K562 (cell line): ENCODE measurements around the gene FOXP4. TPM values are rescaled to one million over a fixed set of nuclear protein-coding genes. Genes with fewer than 3 reads are reported as not detected.

ENCODE experiments used
- ATAC-seq: fragments of 200-7000 bp; cut with Tn5 transposase; 3 replicates; pipeline ENCODE4 v1.9.1; 2020; ENCODE audit warnings: moderate library complexity
- BruUV-seq: library from RNA; stranded (reverse); fragments of 400-500 nt; replicated peaks from 2 replicates; lab custom pipeline; 2021; lab: Mats Ljungman, UMichigan
- CTCF ChIA-PET: fragments of 300-600 bp; formaldehyde crosslinking; extraction: SDS; loops from one replicate; lab custom pipeline; 2021; ENCODE audit warnings: low intra/inter-chr PET ratio; lab: Yijun Ruan, JAX
- POLR2A ChIA-PET: fragments of 300-600, 350-650 bp; sonication (Branson Sonifier 250); formaldehyde crosslinking; extraction: SDS; loops from one replicate; lab custom pipeline; 2021; ENCODE audit warnings: antibody characterized with exemption, inconsistent platforms; lab: Yijun Ruan, JAX
- DNase-seq, 4 experiments: peaks; one replicate each; pipeline versions ENCODE4 v3.0.0 to v3.0.0-alpha.2; 2011 to 2018; ENCODE audit warnings: low spot score in 3 of 4, mixed read lengths in 3 of 4; ENCODE audit errors: extremely low read depth in 1 of 4
- FAIRE-seq: peaks from 2 replicates; lab custom pipeline; 2011; peaks lifted over from hg19 to GRCh38; lab: Jason Lieb, UNC
- H2AFZ ChIP-seq: 2 replicates; pipeline ENCODE4 v1.6.0; 2011; ENCODE audit warnings: low read depth, low read length, control low read depth, inconsistent platforms
- H3K27ac ChIP-seq: fragments of 200-600 bp; 3 replicates; pipeline ENCODE4 v1.8.0; 2011; ENCODE audit warnings: low read depth, mild to moderate bottlenecking, control low read depth, inconsistent platforms, low read length, moderate library complexity, mixed read lengths; ENCODE audit errors: extremely low read depth
- H3K27me3 ChIP-seq, 2 experiments: fragments of 300-600 bp in 1 of 2; 2 replicates in 1 of 2; 3 replicates in 1 of 2; pipeline versions ENCODE4 v1.6.0 to v1.8.0; 2011; ENCODE audit warnings: inconsistent platforms in 2 of 2, low read length in 2 of 2, mild to moderate bottlenecking in 1 of 2, mixed read lengths in 1 of 2, moderate library complexity in 1 of 2; ENCODE audit not compliant: control insufficient read depth in 2 of 2, insufficient read depth in 2 of 2
- H3K36me3 ChIP-seq: fragments of 300-600 bp; 3 replicates; pipeline ENCODE4 v1.8.0; 2011; ENCODE audit warnings: mild to moderate bottlenecking, low read length, inconsistent platforms; ENCODE audit not compliant: control insufficient read depth, insufficient read depth
- H3K4me1 ChIP-seq, 2 experiments: fragments of 200-600 bp in 1 of 2; replicated peaks in 1 of 2; 2 replicates in 1 of 2; 3 replicates in 1 of 2; pipeline versions ENCODE4 v1.5.1 to v1.8.0; 2011; ENCODE audit warnings: inconsistent platforms in 2 of 2, low read length in 2 of 2, mild to moderate bottlenecking in 1 of 2, mixed read lengths in 1 of 2, moderate library complexity in 1 of 2; ENCODE audit not compliant: control insufficient read depth in 2 of 2, insufficient read depth in 2 of 2
- H3K4me2 ChIP-seq: 2 replicates; pipeline ENCODE4 v1.6.1; 2011; ENCODE audit warnings: low read length, control low read depth, inconsistent platforms, mixed read lengths; ENCODE audit not compliant: insufficient read depth
- H3K4me3 ChIP-seq: fragments of 200-600 bp; sonication (generic), shearing (Covaris generic); 2 replicates; pipeline ENCODE4 v1.5.1; 2016; ENCODE audit warnings: control low read depth, inconsistent platforms
- H3K79me2 ChIP-seq: fragments of 200-600 bp; 3 replicates; pipeline ENCODE4 v1.8.0; 2011; ENCODE audit warnings: low read length, inconsistent platforms; ENCODE audit not compliant: control insufficient read depth, insufficient read depth
- H3K9ac ChIP-seq, 2 experiments: 2 replicates each; pipeline versions ENCODE4 v1.6.0 to v1.6.1; 2011; ENCODE audit warnings: low read depth in 2 of 2, low read length in 2 of 2, control low read depth in 1 of 2, inconsistent platforms in 1 of 2, mild to moderate bottlenecking in 1 of 2, mixed read lengths in 1 of 2; ENCODE audit not compliant: insufficient read depth in 1 of 2
- H3K9me1 ChIP-seq: one replicate; pipeline ENCODE4 v1.6.0; 2011; ENCODE audit warnings: inconsistent platforms, mild to moderate bottlenecking, low read length, moderate library complexity; ENCODE audit not compliant: control insufficient read depth, insufficient read depth
- H3K9me3 ChIP-seq: replicated peaks from 2 replicates; pipeline ENCODE4 v1.5.1; 2011; ENCODE audit warnings: low read depth, low read length, inconsistent platforms; ENCODE audit not compliant: control insufficient read depth, insufficient read depth
- H4K20me1 ChIP-seq: replicated peaks from 2 replicates; pipeline ENCODE4 v1.6.1; 2011; ENCODE audit warnings: low read length, inconsistent platforms, mixed read lengths; ENCODE audit not compliant: control insufficient read depth, insufficient read depth
- ARID3B ChIP-seq: fragments of 250-450 bp; sonication (Bioruptor Pico); IDR thresholded peaks from 2 replicates; pipeline ENCODE4 v1.4.0; 2020; ENCODE audit warnings: borderline replicate concordance
- SREBF1 ChIP-seq: fragments of 150-350 bp; IDR thresholded peaks from 2 replicates; pipeline ENCODE4 v1.6.1; 2014; ENCODE audit warnings: antibody characterized with exemption, low read depth, low read length, borderline replicate concordance
- USF2 ChIP-seq: sonication (generic); formaldehyde crosslinking; IDR thresholded peaks from 2 replicates; pipeline ENCODE4 v1.5.0; 2020; ENCODE audit warnings: missing genetic modification reagents
- ZNF124 ChIP-seq: sonication (generic); formaldehyde crosslinking; IDR thresholded peaks from 2 replicates; pipeline ENCODE4 v1.8.1; 2022; ENCODE audit warnings: missing genetic modification reagents
- ZNF140 ChIP-seq: fragments of 250-450 bp; sonication (Bioruptor Pico); IDR thresholded peaks from 2 replicates; pipeline ENCODE4 v1.8.0; 2021; ENCODE audit warnings: moderate library complexity, mild to moderate bottlenecking, inconsistent platforms
- ZNF398 ChIP-seq: fragments of 250-450 bp; sonication (Bioruptor Pico); IDR thresholded peaks from 2 replicates; pipeline ENCODE4 v1.8.0; 2021; ENCODE audit warnings: moderate library complexity, mild to moderate bottlenecking, inconsistent platforms
- WGBS: fragments of 100-300 bp; shearing (Covaris generic); methylation state at CpG from one replicate; pipeline ENCODE4 v1.1.6; 2016; ENCODE audit warnings: low coverage, mixed read lengths; ENCODE audit not compliant: insufficient coverage; ENCODE audit errors: missing lambda C conversion rate; 5-methylcytosine and 5-hydroxymethylcytosine counted together
- in situ Hi-C: fragments of 300-500 bp; cut with MboI; formaldehyde crosslinking; loops from 4 replicates; pipeline ENCODE4 v1.15.0; 2018; ENCODE audit warnings: inconsistent platforms, mixed read lengths
- intact Hi-C: fragments of 100-400 bp; cut with micrococcal nuclease; formaldehyde crosslinking; loops from 2 replicates; pipeline ENCODE4 v1.14.2; 2022
- polyA plus RNA-seq, 8 experiments: library from polyadenylated mRNA; depleted of rRNA in 4 of 8; stranded (reverse) in 5 of 8; unstranded in 3 of 8; fragments of >200 nt; fragmentation: Nextera tagmentation in 2 of 8; fragmentation: Illumina TruSeq in 1 of 8; extraction: Ambion mirVana in 2 of 8; extraction: Trizol in 1 of 8; gene quantifications; 2 replicates each; pipeline versions ENCODE4 v1.2.1 to v1.2.3, GENCODE V29; 2011 to 2014; ENCODE audit warnings: inconsistent platforms in 1 of 8, missing spikeins in 1 of 8
- total RNA-seq, 7 experiments: library from RNA; depleted of rRNA in 6 of 7; stranded (reverse); fragments of >200 nt in 6 of 7; fragmentation: Illumina TruSeq in 2 of 7; extraction: Trizol in 2 of 7; gene quantifications; 2 replicates each; pipeline versions ENCODE4 v1.2.1 to v1.2.3, GENCODE V29; 2011 to 2021; ENCODE audit warnings: low replicate concordance in 1 of 7

Gene FOXP4
- total and polyA plus RNA-seq, 9 of the 15 experiments (the other 6 are each of a cell fraction or from before 2014, with no cell fraction given), result 0.11 to 29.4 (median 2.3) TPM

GRCh38 chr6:41593839-41594238, 47.7 kb downstream of the FOXP4 start:
- no peaks in the 10 kb centered on the region for H3K79me2 ChIP-seq
- H2AFZ ChIP-seq, result no peak overlapping the region
- 58% methylated on average over 11 of the region's 11 CpGs for WGBS
- 0 out of 2 replicates have a peak, but pooled peaks cover 9% of the 10 kb centered on the region for H4K20me1 ChIP-seq
- ChIA-PET CTCF (interaction anchor here (0.8 to 3.0 kb wide), 2 partner anchors 90 to 226 kb away, joined by 3 to 37 read pairs; no protein-coding TSS in a partner anchor), POLR2A (no interaction called here)
- no peak overlapping the region for H3K4me3 ChIP-seq
- no peak overlapping the region for H3K4me2 ChIP-seq
- no peaks in the 10 kb centered on the region for H3K27me3 ChIP-seq
- peaks cover 15% of the 10 kb centered on the region; the same call in 2 of the 3 replicates for H3K36me3 ChIP-seq
- peak overlapping the region in 1 of 2 experiments; percentile 39; a peak in 1 of 4 replicates for H3K9ac ChIP-seq
- FAIRE-seq (no peak), DNase-seq (no peak), ATAC-seq (no peak)
- H3K27ac ChIP-seq, result no peak overlapping the region
- intact Hi-C loops, result loop anchor here (2.0 kb wide), 1 partner anchor 49 kb away; no protein-coding TSS in a partner anchor
- peaks cover 3% of the 10 kb centered on the region for H3K9me1 ChIP-seq
- no TSS peak for BruUV-seq
- in situ Hi-C loops, result loop anchor here (5.0 to 10.0 kb wide), 2 partner anchors 132 to 229 kb away; no protein-coding TSS in a partner anchor
- peaks cover 0 to 7% of the 10 kb centered on the region in 2 experiments; a peak in 1 of 5 replicates for H3K4me1 ChIP-seq
- no peaks in the 10 kb centered on the region for H3K9me3 ChIP-seq
- TF ChIP-seq ZNF398 (CRISPR knock-in tag) (no peak), SREBF1 (no peak), ZNF140 (no peak), USF2 (no peak), ARID3B (CRISPR knock-in tag) (no peak), ZNF124 (no peak)
